NCI-H345 (cell line): ENCODE data around the gene SLC22A1.
"Not testable (repeated sequence)": the region's sequence is repeated elsewhere in the genome, so short reads cannot be mapped to it uniquely, and the experiment has no call there.

Source experiments
- DNase-seq: peaks from one replicate; lab custom pipeline; 2025; lab: John Stamatoyannopoulos, UW

SLC22A1 gene

DNA sequence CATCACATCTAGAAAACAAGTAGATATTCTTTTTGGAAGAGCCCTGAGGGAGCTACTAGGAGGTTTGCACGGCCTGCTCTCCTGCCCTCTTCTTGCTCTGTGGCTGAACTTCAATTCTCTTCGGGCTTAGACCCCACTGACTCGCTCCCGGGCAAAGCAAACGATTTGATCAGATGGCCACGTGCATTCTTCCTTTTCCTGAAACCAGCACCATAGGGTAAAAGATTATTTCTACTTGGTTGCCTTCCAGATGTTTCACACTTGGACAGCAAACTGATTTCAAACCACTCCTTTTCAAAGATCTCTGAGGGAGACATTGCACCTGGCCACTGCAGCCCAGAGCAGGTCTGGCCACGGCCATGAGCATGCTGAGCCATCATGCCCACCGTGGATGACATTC is at the start of gene SLC22A1:
Gene SLC22A1 (plus strand): TSS at position 258 of the 400 bp plus-strand sequence. CDS start 121 bp downstream, at position 379.
- no peak for DNase-seq

DNA sequence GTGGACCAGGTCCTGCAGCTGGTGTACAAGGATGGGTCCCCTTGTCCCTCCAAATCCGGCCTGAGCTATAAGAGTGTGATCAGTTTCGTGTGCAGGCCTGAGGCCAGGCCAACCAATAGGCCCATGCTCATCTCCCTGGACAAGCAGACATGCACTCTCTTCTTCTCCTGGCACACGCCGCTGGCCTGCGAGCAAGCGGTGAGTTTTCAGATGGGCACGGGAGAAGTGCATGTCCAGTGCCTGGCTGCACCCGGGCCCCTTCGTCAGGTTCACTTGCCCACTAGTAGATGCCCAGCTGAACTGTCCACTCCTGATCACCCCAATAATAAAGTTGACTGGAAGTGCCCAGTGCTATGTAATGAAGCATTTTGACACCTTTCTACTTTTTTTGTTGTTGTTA is 48.3 kb upstream of the SLC22A1 start:
- DNase-seq = no peak

DNA sequence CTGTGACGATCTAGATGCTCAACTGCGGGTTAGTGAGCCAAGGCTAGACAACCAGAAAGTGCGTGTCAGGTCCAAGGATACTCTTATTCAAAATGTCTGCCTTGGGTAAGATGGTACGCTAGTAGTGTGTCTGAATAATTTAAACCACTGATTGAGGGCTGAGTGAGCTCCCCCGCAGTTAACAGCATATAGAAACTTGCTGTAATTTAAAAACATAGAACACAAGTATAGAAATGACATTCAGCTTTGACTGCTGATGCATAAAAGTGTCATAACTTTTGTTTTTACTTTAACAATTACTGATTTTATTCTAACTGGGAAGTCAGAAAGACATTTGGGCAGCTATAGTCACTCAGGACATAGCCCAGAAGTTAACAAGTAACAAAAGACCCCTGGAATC is 45.6 kb upstream of the SLC22A1 start:
- DNase-seq = no peak

DNA sequence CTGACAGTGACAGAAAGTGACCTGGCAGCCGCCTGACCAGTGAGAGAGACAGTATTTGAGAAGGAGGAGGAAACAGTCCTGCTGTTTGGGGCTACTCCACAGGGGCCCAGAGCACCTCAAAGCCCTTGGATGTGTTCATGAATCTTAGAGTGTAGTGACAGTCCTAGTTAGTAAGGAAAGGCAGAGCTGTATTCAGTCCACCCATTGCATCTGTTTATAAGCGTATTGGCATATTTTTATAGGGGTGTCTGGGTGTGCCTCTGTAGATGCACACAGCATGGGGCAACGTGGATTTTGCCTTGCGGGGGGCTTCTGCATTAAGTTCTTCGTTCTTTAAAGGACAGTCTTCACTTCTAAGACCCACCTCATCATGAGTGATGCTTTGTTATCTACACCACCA is 44.6 kb upstream of the SLC22A1 start:
- DNase-seq = no peak

DNA sequence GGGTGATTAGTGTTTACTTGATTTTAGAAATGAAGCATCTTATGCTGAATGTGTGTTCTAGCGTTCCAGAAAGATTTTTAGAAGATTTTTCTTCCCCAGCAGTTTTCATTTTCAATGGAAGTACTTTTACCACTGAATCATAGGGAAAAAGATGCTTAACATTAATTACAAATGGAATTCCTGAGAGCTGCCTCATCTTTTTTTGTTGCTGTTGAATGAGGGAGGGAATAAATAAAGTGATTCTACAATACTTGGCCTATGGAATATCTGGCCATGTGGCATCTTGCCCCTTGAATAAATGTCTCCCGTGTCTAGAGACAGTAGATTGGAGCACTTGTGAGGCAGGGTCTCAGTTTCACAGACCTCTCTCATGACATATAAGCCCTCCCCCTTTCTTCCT is 44.1 kb upstream of the SLC22A1 start:
- no peak for DNase-seq

DNA sequence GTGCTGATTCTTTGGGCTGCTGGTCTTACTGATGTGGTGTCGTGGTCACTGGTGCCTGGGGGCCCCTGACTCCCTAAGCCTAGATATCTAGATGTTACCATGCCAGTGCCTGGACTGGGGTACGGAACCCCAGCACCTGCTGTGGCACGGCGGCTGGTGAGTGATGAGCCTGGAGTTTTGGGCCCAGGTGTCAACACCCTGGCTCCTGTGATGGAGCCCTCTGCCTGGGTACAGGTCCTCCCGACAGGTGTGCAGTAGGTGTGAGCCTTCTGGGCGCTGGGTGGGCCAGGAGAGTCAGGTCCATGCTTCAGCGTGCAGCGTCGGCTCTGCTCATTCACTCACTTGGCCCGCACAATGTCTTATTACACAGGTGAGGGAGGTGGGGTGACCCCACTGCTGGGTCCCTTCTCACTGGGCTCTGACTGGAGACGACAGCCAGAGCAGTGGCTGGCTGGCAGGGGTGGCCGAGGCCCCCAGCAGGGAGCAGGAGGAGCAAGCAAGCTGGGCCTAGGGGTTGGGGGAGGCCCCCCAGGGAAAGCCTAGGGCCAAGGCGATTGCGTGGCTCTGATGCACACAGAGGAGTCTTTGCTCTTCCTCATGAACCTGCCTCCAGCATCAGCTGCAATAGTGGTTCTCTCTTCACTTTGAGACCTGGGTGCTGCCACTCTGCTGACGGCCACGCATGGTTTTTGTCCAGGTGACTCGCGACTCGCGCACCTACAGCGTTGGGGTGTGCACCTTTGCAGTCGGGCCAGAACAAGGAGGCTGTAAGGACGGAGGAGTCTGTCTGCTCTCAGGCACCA is 42.5 kb upstream of the SLC22A1 start:
- no peak for DNase-seq

DNA sequence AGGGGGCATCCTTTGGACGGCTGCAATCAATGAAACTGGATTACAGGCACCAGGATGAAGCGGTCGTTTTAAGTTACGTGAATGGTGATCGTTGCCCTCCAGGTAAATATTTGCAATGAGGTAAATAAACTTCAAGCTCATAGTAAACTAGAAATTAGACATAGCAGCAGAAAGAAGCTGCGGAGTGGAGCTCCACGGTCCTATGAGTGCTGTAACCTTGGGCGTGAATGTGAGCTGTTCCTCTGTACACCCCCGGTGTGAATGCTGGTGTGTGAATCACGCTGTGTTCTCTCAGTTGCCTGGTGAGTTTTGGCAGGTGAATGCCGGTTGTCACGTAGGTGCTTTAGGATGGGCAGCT is 42.0 kb upstream of the SLC22A1 start:
- DNase-seq = no peak

DNA sequence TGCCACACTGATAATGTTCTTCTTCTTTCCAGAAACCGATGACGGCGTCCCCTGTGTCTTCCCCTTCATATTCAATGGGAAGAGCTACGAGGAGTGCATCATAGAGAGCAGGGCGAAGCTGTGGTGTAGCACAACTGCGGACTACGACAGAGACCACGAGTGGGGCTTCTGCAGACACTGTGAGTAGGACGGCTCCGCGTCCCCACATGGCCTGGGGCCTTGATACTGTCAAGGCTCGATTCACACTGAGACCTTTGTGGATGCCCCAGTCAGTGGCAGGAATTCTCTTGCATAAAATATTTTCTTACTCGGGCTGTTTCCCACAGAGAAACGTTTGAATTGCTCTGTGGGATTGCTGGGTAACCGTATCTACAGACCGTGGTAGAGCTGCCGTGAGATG is 41.5 kb upstream of the SLC22A1 start:
- DNase-seq = no peak

DNA sequence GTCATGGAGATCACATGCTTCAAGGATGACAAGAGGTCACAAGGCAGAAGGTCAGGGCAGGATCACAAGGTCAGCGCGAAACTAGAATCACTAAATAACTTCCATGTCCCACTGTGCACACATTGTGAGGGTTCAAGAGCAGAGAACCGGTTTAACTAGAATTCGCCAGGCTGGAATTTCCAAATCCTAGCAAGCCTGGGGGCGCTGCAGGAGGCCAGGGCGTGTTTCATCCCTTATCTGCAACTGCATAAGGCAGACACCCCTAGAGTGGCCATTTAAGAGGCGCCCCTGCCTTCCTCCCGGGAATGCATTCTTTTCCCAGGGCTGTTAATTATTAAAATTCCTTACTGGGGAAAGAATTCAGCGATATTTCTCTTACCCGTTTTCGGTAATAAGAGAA is 40.2 kb upstream of the SLC22A1 start:
- DNase-seq = no peak

DNA sequence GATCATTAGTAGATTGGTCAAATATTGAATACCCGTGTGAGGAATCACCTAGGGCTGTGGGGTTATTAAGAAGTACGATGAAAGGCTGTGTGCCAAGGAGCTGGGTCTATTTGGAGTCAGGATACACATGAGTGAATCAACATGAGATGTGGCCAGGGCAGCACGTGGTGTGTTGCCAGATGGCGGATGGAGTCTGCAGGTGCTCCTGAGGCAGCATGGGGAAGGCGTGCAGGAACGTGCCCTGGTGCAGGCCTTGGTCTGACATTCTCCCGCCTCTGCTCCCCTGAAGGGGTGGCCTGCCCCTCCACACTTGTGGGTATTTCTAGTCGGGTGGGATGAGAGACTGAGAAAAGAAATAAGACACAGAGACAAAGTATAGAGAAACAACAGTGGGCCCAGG is 39.0 kb upstream of the SLC22A1 start:
- DNase-seq = no peak

DNA sequence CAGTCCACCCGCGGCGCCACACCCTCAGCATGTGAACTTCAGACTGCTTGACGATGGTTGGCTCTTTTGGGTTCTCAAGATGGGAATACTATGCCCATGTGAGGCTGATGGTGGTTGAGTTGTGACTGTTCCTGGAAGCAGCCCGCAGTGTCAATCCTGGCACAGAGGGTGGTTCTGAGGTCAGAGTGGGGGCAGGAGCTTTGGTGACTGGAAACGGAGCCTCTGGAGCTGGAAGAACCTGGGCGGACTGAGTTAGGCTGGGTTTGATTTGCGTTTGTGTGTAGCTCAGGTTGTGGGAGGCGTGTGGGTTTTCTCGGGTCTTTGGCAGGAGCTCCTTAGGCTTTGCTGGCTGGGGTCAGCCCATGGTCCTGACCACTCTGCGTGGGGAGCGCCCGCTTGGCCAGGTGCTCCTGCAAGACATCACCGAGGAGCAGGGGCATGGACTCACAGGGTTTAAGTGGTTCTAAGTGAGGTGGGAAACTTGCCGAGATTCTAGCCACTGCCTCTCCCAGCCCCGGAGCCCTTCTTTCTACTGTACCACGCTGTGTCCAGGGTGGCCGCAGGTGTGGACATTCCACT is 37.3 kb upstream of the SLC22A1 start:
- no peak for DNase-seq

DNA sequence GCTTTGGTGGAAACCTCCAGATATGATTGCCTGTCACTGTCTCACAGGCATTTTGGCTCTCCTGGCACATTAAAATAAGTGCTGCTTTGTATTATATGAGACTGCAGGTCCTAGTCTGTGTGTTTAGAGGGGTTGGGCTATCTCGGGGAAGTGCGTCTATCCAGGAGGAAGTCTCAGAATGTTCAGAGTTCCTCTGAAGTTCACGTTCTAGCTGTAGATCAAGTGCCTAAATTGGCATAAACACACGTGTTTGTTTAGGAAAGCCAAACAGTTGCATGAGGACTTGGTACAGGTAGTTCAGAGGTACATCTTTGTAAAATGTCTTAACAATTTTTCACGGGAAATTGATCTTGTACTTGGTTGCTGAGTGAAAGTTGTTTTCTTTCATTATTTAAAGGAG is 36.4 kb upstream of the SLC22A1 start:
- DNase-seq = no peak

DNA sequence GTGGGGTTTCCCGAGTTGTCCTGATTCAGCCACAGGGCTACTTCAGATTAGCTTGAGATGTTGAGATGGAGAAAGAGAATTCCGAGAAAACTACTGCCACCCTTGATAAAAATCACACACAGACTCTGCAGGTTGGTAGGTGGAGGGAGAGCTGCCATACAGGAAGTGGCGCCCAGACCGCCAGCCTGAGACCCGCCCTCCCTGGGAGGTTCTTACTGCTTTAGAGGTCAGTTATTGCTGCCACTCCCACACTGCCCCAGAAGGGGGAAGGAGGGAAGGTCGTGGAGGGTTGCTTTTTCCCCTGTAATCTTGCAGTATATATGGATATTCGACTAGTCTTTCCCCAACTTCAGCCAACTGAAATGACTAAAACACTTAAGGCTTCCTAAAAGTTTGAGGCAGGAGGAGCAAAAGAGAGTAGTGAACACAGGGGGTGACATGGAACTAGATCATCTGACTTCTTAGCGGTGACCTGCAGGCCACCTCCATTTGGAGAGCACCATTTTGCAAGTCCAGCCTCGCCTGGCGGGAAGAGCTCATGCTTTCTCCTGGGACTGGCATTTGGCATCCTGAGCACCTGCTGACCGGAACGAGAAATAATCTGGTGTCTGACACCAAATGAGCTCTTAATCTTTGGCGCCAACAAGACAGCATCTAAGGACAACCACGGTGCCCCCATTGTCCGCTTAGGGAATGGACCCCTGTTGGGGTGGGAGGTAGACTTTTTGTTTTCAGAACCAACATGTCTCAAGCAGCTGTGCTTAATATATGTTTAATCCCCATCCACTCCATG is 35.7 kb upstream of the SLC22A1 start:
- DNase-seq = no peak

DNA sequence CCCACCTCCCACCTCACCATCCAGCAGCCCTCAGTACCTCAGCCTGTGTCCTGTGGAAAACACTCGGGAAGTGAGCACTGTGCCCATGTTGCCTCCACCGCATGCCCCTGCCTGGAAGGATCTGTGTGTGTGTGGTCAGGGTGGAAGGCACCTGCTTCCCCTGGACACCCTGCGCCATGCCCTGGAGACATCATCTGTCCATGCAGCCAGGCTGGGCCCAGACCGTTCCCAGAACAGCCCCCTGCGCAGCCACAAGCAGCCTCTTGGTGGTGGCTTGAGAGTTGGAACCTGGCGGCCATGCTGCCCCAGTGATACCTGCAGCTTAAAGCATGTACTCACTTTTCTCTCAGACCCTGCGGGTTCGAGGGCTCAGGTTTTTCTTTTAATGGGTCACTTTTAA is 34.9 kb upstream of the SLC22A1 start:
- DNase-seq = no peak

DNA sequence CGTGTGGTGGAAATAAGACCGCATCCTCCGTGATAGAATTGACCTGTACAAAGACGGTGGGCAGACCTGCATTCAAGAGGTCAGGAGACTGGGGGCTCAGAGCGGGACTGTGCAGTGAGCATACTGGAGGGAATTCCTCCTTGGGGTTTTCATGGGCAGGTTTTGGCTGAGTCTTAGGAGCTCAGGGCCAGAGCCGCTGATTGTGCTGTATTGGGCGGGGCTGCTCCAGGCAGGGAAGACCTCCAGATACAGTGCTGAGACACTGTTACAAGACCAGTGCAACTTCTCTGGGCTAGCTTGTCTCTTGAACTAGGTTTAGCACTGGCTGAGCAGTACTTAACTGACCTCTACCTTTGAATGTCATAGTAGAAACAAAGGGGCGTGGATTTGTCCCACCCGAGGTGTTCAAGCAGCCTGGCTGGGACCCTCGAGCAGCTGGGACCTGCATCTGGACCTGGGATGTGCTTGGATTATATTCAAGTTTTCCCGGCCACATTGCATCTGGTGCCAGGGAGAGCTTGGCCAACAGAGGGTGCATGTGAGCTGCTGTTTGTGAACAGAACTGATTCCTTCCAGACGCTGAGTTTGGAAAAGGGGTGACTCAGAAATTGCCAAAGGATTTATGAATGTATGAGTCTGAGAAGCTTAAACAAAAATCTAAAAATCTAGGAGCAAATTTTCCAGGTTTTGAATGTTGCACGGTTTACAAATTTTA is 33.4 kb upstream of the SLC22A1 start:
- no peak for DNase-seq

DNA sequence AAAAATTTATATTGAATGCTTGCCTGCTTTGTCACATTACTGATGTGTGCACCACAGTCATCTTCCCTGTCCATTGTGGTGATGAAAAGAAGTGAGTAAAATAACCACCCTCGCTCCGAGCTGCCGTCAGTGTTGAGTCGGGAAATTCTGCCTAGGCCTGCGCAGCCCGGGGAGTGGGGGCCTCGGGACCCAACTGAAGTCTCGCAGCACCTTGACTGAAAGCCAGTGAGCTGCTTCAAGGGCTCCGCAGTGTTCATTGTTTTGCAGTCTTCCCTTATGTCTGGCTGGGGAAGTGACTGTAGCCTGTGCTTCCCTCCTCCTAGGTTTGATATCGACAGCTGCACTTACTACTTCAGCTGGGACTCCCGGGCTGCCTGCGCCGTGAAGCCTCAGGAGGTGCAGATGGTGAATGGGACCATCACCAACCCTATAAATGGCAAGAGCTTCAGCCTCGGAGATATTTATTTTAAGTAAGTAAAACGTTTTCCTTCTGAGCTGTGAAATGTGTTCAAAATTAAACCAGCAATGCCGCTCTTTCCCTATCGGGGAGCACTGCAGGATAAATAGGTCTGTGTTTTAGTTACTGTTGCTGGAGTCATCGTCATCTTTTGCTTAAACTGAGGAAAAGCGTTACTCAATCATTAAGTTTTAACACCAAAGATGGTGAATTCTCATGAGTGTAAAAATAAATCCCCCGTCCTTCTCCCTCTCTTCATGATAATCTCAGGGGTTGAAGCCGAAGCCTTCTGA is 32.7 kb upstream of the SLC22A1 start:
- DNase-seq = no peak

DNA sequence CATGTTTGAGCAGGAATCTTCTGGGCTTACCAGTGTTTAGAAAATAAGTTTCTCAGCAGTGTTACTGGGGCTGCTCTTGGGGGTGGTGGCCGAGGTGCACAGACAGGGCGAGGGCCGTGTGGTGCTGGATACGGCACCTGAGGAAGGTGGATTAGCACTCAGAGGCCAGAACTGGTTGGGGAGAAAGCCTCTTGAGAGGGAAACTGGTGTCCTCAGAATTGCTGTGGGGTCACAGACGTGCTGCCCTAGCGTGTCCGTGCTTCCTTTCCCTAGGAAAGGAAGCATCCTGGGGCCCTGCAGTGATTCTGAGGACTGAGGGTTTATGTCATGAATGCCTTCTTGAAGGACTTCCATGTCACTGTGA is 32.1 kb upstream of the SLC22A1 start:
- no peak for DNase-seq

DNA sequence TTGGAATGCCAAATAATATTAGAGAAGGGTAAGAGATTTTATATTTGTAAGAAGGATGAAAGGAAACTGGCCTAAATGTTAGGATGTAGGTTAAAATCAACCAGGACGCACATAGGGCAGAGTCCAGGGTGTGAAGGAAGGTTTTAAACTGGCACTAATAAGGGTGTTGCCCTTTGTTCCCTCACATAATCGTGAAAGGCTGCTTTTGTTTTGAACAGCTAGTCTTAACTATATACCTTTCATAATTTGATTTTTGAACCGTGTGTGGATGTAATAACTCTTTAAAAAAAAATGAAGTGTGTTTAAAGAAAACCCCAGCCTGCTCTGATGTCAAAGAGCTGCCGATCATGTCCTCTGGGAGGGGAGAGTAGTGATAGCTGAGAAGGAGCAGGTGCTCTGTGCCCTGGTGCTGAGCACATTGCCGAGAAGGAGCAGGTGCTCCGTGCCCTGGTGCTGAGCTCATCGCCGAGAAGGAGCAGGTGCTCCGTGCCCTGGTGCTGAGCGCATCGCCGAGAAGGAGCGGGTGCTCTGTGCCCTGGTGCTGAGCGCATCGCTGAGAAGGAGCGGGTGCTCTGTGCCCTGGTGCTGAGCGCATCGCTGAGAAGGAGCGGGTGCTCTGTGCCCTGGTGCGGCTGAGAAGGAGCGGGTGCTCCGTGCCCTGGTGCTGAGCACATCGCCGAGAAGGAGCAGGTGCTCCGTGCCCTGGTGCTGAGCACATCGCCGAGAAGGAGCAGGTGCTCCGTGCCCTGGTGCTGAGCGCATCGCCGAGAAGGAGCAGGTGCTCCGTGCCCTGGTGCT is 31.0 kb upstream of the SLC22A1 start:
- not testable (repeated sequence) for DNase-seq

DNA sequence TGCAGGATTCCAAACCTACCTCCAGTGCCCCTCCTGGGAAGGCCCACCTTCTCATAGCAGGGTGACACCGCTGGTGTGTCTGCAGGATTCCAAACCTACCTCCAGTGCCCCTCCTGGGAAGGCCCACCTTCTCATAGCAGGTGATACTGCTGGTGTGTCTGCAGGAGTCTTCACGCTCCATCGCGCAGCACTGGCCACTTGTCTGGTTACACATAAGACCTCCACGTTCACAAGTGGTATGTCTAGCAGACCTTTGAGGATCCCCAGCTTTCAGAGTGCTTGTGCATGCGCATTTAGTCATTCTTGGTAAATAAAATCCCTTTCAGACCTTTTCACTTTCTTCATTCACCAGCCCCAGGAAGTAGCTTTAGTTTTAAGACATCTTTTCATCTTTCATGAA is 29.4 kb upstream of the SLC22A1 start:
- not testable (repeated sequence) for DNase-seq

DNA sequence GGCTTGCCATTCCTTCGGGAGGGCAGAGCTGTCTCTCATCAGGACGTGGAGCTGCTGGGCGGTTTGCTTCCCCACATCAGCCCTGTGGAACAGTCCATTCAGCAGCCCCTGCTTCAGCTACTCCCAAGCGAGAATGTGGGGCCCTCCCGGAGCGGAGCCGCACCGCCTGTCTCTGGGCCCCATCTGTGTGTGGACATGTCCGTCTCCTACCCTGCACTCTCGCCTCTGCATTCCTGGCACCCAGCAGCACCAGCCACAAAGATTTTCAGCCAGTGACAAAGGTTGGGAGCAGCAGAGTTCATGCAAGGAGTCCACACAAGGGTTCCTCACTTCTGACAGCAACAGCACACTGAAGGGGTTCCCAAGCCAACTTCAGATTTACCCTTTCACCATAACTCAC is 29.0 kb upstream of the SLC22A1 start:
- no peak for DNase-seq

DNA sequence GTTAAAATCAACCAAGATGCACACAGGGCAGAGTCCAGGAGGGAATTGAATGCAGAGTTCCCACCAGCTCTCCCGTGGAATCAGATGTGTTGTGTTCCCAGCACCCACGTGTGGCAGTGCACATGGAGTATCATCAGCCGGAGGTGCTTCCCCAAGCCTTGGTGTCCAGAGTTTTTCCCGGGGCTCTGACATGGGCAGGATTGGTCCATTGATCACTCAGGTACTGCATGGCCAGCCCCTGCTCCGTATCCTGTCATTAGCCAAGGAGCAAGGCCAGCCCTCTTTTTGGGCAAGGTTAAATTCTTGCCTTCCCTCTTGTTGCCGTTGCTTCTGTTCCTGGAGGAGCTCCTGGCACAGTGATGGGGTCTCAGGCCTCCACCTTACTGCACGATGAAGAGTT is 28.6 kb upstream of the SLC22A1 start:
- DNase-seq = no peak
